ENCODE measurements around the gene FAM20A.

FAM20A gene

GRCh38 chr17:68603027-68603426 lies 1.9 kb upstream of the FAM20A start:
- Histone ChIP-seq H4K20me1 (ENCODE audit: insufficient read depth, low read length, poor library complexity, severe bottlenecking) (no peaks in the 10 kb centered on the region), H2AFZ (ENCODE audit: low read length) (no peak overlapping the region), H3K4me1 (ENCODE audit: insufficient read depth, low read length, poor library complexity, severe bottlenecking) (no peaks in the 10 kb centered on the region), H3K4me3 (ENCODE audit: low read length, poor library complexity, severe bottlenecking) (no peak overlapping the region), H3K9me3 (ENCODE audit: insufficient read depth, low read depth, low read length) (no peaks in the 10 kb centered on the region), H3K4me2 (ENCODE audit: low read depth, low read length, poor library complexity, severe bottlenecking) (no peak overlapping the region), H3K79me2 (ENCODE audit: insufficient read depth, low read length) (no peaks in the 10 kb centered on the region), H3K9ac (ENCODE audit: low read depth, low read length, poor library complexity, severe bottlenecking) (no peak overlapping the region), H3K9me2 (replicated peaks; ENCODE audit: low read depth, low read length) (no peaks in the 10 kb centered on the region), H3K27me3 (ENCODE audit: insufficient read depth, low read length, poor library complexity, severe bottlenecking) (no peaks in the 10 kb centered on the region), H3K36me3 (ENCODE audit: insufficient read depth, low read length) (no peaks in the 10 kb centered on the region), H3F3A (ENCODE audit: low read depth) (no peaks in the 10 kb centered on the region)
- TF ChIP-seq CTCF (conservative IDR thresholded peaks at IDR 0.05; ENCODE audit: low read length) (no peak), EZH2phosphoT487 (IDR thresholded peaks at IDR 0.05; ENCODE audit: borderline replicate concordance) (no peak)

- no peaks in the 10 kb centered on the region for H3K79me2 ChIP-seq (ENCODE audit: insufficient read depth, low read length)
- H3K27me3 ChIP-seq (ENCODE audit: insufficient read depth, low read length, poor library complexity, severe bottlenecking) = no peaks in the 10 kb centered on the region
- H4K20me1 ChIP-seq (ENCODE audit: insufficient read depth, low read length, poor library complexity, severe bottlenecking) = no peaks in the 10 kb centered on the region
- no peaks in the 10 kb centered on the region for H3K9me3 ChIP-seq (ENCODE audit: insufficient read depth, low read depth, low read length)
- no peaks in the 10 kb centered on the region for H3F3A ChIP-seq (ENCODE audit: low read depth)
- no peak for TF ChIP-seq CTCF (conservative IDR thresholded peaks at IDR 0.05; ENCODE audit: low read length)
- no peak for TF ChIP-seq EZH2phosphoT487 (IDR thresholded peaks at IDR 0.05; ENCODE audit: borderline replicate concordance)
- H3K9ac ChIP-seq (ENCODE audit: low read depth, low read length, poor library complexity, severe bottlenecking) = no peak overlapping the region
- H3K9me2 ChIP-seq (replicated peaks; ENCODE audit: low read depth, low read length) = no peaks in the 10 kb centered on the region
- H2AFZ ChIP-seq (ENCODE audit: low read length) = no peak overlapping the region
- no peaks in the 10 kb centered on the region for H3K36me3 ChIP-seq (ENCODE audit: insufficient read depth, low read length)
- no peak overlapping the region for H3K4me2 ChIP-seq (ENCODE audit: low read depth, low read length, poor library complexity, severe bottlenecking)
- no peaks in the 10 kb centered on the region for H3K4me1 ChIP-seq (ENCODE audit: insufficient read depth, low read length, poor library complexity, severe bottlenecking)
- H3K4me3 ChIP-seq (ENCODE audit: low read length, poor library complexity, severe bottlenecking) = no peak overlapping the region
Observed at GRCh38 chr17:68602289-68602688, 1.1 kb upstream of the FAM20A start.

- no peak overlapping the region for H3K4me3 ChIP-seq (ENCODE audit: low read length, poor library complexity, severe bottlenecking)
- no peaks in the 10 kb centered on the region for H3K36me3 ChIP-seq (ENCODE audit: insufficient read depth, low read length)
- no peaks in the 10 kb centered on the region for H4K20me1 ChIP-seq (ENCODE audit: insufficient read depth, low read length, poor library complexity, severe bottlenecking)
- H3K9me3 ChIP-seq (ENCODE audit: insufficient read depth, low read depth, low read length) = no peaks in the 10 kb centered on the region
- H3K9ac ChIP-seq (ENCODE audit: low read depth, low read length, poor library complexity, severe bottlenecking) = no peak overlapping the region
- no peaks in the 10 kb centered on the region for H3K79me2 ChIP-seq (ENCODE audit: insufficient read depth, low read length)
- H3F3A ChIP-seq (ENCODE audit: low read depth) = no peaks in the 10 kb centered on the region
- TF ChIP-seq EZH2phosphoT487 (IDR thresholded peaks at IDR 0.05; ENCODE audit: borderline replicate concordance) (no peak), CTCF (conservative IDR thresholded peaks at IDR 0.05; ENCODE audit: low read length) (no peak)
- H2AFZ ChIP-seq (ENCODE audit: low read length) = no peak overlapping the region
- H3K27me3 ChIP-seq (ENCODE audit: insufficient read depth, low read length, poor library complexity, severe bottlenecking) = no peaks in the 10 kb centered on the region
- H3K4me2 ChIP-seq (ENCODE audit: low read depth, low read length, poor library complexity, severe bottlenecking) = no peak overlapping the region
- no peaks in the 10 kb centered on the region for H3K9me2 ChIP-seq (replicated peaks; ENCODE audit: low read depth, low read length)
- H3K4me1 ChIP-seq (ENCODE audit: insufficient read depth, low read length, poor library complexity, severe bottlenecking) = no peaks in the 10 kb centered on the region
Observed at GRCh38 chr17:68601565-68602288, 560 bp upstream of the FAM20A start.
